ENCODE measurements around the gene CAMTA1.

CAMTA1 gene

GRCh38 chr1:7333094-7333493 lies 547.8 kb downstream of the CAMTA1 start:
- DNase-seq, result no peak

GRCh38 chr1:7333620-7334019 lies 548.4 kb downstream of the CAMTA1 start:
- DNase-seq, result no peak

GRCh38 chr1:7334475-7335035 lies 549.3 kb downstream of the CAMTA1 start:
- DNase-seq, result no peak

GRCh38 chr1:7335224-7335879 lies 550.1 kb downstream of the CAMTA1 start:
- no peak for DNase-seq

- no peak for DNase-seq
Observed at GRCh38 chr1:7338439-7338838, 553.2 kb downstream of the CAMTA1 start.

- no peak for DNase-seq
Observed at GRCh38 chr1:7339014-7339413, 553.8 kb downstream of the CAMTA1 start.

GRCh38 chr1:7339953-7340352 lies 554.7 kb downstream of the CAMTA1 start:
- DNase-seq, result no peak

GRCh38 chr1:7341145-7341905 lies 556.1 kb downstream of the CAMTA1 start:
- DNase-seq, result no peak

- DNase-seq, result no peak
Observed at GRCh38 chr1:7343882-7344281, 558.6 kb downstream of the CAMTA1 start.

- DNase-seq, result no peak
Observed at GRCh38 chr1:7344299-7344698, 559.0 kb downstream of the CAMTA1 start.

GRCh38 chr1:7345516-7345915 lies 560.3 kb downstream of the CAMTA1 start:
- DNase-seq, result no peak

- DNase-seq, result no peak
Observed at GRCh38 chr1:7346070-7346596, 560.9 kb downstream of the CAMTA1 start.

GRCh38 chr1:7346600-7347570 lies 561.6 kb downstream of the CAMTA1 start:
- DNase-seq, result no peak

- no peak for DNase-seq
Observed at GRCh38 chr1:7348073-7348472, 562.8 kb downstream of the CAMTA1 start.

GRCh38 chr1:7348580-7348979 lies 563.3 kb downstream of the CAMTA1 start:
- no peak for DNase-seq

- DNase-seq, result no peak
Observed at GRCh38 chr1:7350804-7351203, 565.5 kb downstream of the CAMTA1 start.

GRCh38 chr1:7351649-7352048 lies 566.4 kb downstream of the CAMTA1 start:
- DNase-seq, result no peak

GRCh38 chr1:7352364-7352763 lies 567.1 kb downstream of the CAMTA1 start:
- DNase-seq, result no peak

GRCh38 chr1:7352974-7353373 lies 567.7 kb downstream of the CAMTA1 start:
- no peak for DNase-seq

- DNase-seq, result no peak
Observed at GRCh38 chr1:7355646-7356045, 570.4 kb downstream of the CAMTA1 start.

GRCh38 chr1:7356079-7356478 lies 570.8 kb downstream of the CAMTA1 start:
- no peak for DNase-seq

GRCh38 chr1:7358425-7358824 lies 573.2 kb downstream of the CAMTA1 start:
- no peak for DNase-seq

GRCh38 chr1:7360526-7360925 lies 575.3 kb downstream of the CAMTA1 start:
- no peak for DNase-seq
